Sciatic nerve (tissue), 2 donors: ENCODE data around the gene HSPA1L. TPM values are rescaled to one million over a fixed set of nuclear protein-coding genes. Genes with fewer than 3 reads are reported as not detected.
A peak's percentile ranks its signal among the peaks of the same experiment; 100 is the strongest.
"Not testable (repeated sequence)": the region's sequence is repeated elsewhere in the genome, so short reads cannot be mapped to it uniquely, and the experiment has no call there.

Experiments
- ATAC-seq: fragments of 200-7000 bp; cut with Tn5 transposase; one replicate; pipeline ENCODE4 v1.9.1; 2020; ENCODE audit warnings: mild to moderate bottlenecking, moderate library complexity
- DNase-seq: peaks from one replicate; pipeline ENCODE4 v3.0.0-alpha.2; 2020; ENCODE audit warnings: low spot score
- intact Hi-C: fragments of 100-400 bp; cut with DNase I; formaldehyde crosslinking; loops from one replicate; pipeline ENCODE4 v1.14.2; 2022
- total RNA-seq: library from RNA; stranded (reverse); fragmentation: NEBNext Ultra II Directional; extraction: Animal tissue kit (Norgen Biotek cat#: 25700); gene quantifications from one replicate; pipeline ENCODE4 v1.2.1, GENCODE V29; 2021
- donor health status: DM: no; HTN: no; CAD: no.
- donor health status: DM: no; HTN: no; CAD: no.

Gene HSPA1L
- total RNA-seq = 2.8 TPM

GRCh38 chr6:31815025-31815838 lies at the start of gene HSPA1L, which contains the start of gene HSPA1A:
Gene HSPA1L (minus strand): TSS chr6:31815283. CDS start chr6:31811972, 3,311 bp downstream.
Gene HSPA1A (plus strand): TSS chr6:31815543. CDS start chr6:31815757, 214 bp downstream.
- peak; percentile 98 for DNase-seq
- intact Hi-C loops = no loop called here

GRCh38 chr6:31864818-31865204 lies 49.7 kb upstream of the HSPA1L start:
- no peak for DNase-seq
- ATAC-seq = no peak
- intact Hi-C loops = no loop called here

More at GRCh38 chr6:31815025-31815838, at the start of gene HSPA1L, which contains the start of gene HSPA1A:
- peak; percentile 93 for ATAC-seq

- ATAC-seq, intact Hi-C loops, DNase-seq: not testable (repeated sequence)
Observed at GRCh38 chr6:31864123-31864562, 49.1 kb upstream of the HSPA1L start.

GRCh38 chr6:31862344-31863235 lies 47.5 kb upstream of the HSPA1L start, which contains the start of gene NEU1:
Gene NEU1 (minus strand): TSS chr6:31862821. CDS start chr6:31862776, 45 bp downstream.
- intact Hi-C loops = no loop called here
- DNase-seq = peak; percentile 99
- peak; percentile 98 for ATAC-seq

- DNase-seq (no peak), ATAC-seq (no peak)
- intact Hi-C loops = no loop called here
Observed at GRCh38 chr6:31861919-31862343, 46.8 kb upstream of the HSPA1L start.

GRCh38 chr6:31861150-31861549 lies 46.1 kb upstream of the HSPA1L start:
- intact Hi-C loops = no loop called here
- no peak for DNase-seq
- no peak for ATAC-seq

- DNase-seq = no peak
- intact Hi-C loops = no loop called here
- no peak for ATAC-seq
Observed at GRCh38 chr6:31860349-31860748, 45.3 kb upstream of the HSPA1L start.

- DNase-seq (no peak), ATAC-seq (no peak)
- intact Hi-C loops = no loop called here
Observed at GRCh38 chr6:31859923-31860322, 44.8 kb upstream of the HSPA1L start.

- DNase-seq (no peak), ATAC-seq (no peak)
- intact Hi-C loops = no loop called here
Observed at GRCh38 chr6:31858707-31859106, 43.6 kb upstream of the HSPA1L start.

GRCh38 chr6:31857774-31858173 lies 42.7 kb upstream of the HSPA1L start:
- intact Hi-C loops, DNase-seq, ATAC-seq: not testable (repeated sequence)

GRCh38 chr6:31851980-31852718 lies 37.1 kb upstream of the HSPA1L start:
- ATAC-seq, intact Hi-C loops, DNase-seq: not testable (repeated sequence)

GRCh38 chr6:31851485-31851832 lies 36.4 kb upstream of the HSPA1L start:
- DNase-seq (no peak), ATAC-seq (no peak)
- intact Hi-C loops = no loop called here

- intact Hi-C loops = no loop called here
- DNase-seq (no peak), ATAC-seq (no peak)
Observed at GRCh38 chr6:31850765-31851484, 35.8 kb upstream of the HSPA1L start.

GRCh38 chr6:31847276-31847978 lies 32.3 kb upstream of the HSPA1L start:
- ATAC-seq = no peak
- intact Hi-C loops = no loop called here
- DNase-seq = no peak

- intact Hi-C loops = no loop called here
- DNase-seq = no peak
- ATAC-seq = no peak
Observed at GRCh38 chr6:31844507-31844906, 29.4 kb upstream of the HSPA1L start.

- no peak for ATAC-seq
- DNase-seq = no peak
- intact Hi-C loops = no loop called here
Observed at GRCh38 chr6:31842053-31842452, 27.0 kb upstream of the HSPA1L start.

GRCh38 chr6:31839779-31840126 lies 24.7 kb upstream of the HSPA1L start:
- ATAC-seq, DNase-seq: not testable (repeated sequence)
- intact Hi-C loops = loop anchor here (10.0 kb wide), 3 partner anchors 115 to 295 kb away; partner anchors contain the start of genes ATP6V1G2, DDAH2, DDX39B and LY6G5C

- DNase-seq (no peak), ATAC-seq (no peak)
- intact Hi-C loops = loop anchor here (10.0 kb wide), 3 partner anchors 114 to 294 kb away; partner anchors contain the start of genes ATP6V1G2, DDAH2, DDX39B and LY6G5C
Observed at GRCh38 chr6:31838968-31839367, 23.9 kb upstream of the HSPA1L start.
